GM18868 (cell line): ENCODE measurements around the gene HMG20A.
A peak's percentile ranks its signal among the peaks of the same experiment; 100 is the strongest.

Experiments used
- ATAC-seq: cut with Tn5 transposase; IDR thresholded peaks from one replicate; pipeline ENCODE4 v1.9.1; 2021; ENCODE audit warnings: mild to moderate bottlenecking, moderate library complexity; ENCODE audit not compliant: unreplicated experiment

HMG20A gene

DNA sequence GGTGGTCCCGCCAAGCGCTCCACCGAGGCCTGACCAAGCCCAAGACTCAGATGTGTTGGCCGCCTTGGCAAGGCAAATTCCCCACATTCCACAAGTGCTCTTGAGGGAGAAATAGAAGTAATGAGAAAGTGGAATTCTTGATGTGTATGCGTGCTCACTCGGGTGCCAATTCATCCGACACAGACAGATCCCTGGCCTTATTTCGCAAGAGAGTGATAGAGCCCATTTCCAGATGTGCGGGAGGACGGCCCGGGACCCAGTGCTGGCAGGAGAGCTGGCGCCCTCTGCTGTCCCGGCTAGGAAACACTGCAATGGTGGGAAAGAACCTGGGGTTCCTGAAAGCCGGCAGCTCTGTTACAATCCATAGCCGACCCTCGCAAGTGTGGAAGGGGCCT lies 76.0 kb downstream of the HMG20A start:
- peak; percentile 58 for ATAC-seq

- no peak for ATAC-seq
These were observed 76.5 kb downstream of the HMG20A start for GRCh38 chr15:77497110-77497737.

DNA sequence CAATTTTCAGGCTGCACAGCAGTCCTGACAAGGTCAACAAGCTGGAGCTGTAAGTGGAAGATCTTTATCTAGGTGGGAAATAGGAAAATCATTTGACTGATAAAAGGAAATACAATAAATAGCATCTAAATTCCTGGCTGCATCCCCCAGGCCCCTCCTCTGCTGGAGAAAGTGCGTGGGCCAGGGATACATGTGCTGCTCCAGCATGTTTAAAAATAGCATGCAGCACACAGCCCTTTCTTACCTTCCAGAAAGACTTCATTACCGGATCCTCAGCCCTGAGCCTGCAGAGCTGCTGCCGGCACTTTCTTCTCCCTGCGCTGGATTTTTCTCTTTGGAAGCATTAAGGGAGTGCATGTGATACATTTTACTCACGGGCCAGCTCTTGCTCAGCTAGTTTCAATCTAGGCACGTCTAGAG lies 77.3 kb downstream of the HMG20A start:
- ATAC-seq = no peak

DNA sequence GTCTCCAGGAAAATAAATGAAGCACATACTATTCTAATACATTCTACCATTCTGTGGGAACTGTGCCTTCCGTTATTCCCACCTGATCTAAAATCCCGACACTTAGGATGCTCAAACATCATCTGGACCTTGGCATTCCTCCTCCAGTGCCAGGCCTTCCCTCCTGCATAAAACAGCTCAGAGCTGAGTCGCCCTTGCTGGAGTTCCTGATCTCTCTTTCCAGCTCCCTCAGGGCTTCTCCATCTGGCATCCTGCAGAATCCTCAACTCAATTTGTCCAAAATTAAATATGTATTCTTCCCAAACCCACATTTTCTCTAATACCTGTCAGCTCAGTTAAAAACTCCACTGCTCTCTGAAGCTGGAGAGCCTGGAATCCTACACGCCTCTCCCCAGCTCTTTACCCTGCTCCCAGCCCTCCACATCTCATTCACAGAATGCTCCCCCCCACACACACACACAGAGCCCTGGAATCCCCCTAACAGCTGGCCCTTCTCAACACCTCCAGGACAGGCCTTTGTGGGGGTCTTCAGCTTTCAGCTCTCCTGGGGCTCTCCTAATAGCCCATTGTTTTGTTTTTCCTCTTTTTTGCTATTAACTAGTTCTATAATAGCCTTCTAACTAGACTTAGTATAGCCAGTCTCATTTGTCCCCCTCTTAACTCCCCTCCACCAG lies 78.5 kb downstream of the HMG20A start:
- ATAC-seq = no peak

- ATAC-seq = no peak
These were observed 80.3 kb downstream of the HMG20A start for GRCh38 chr15:77500989-77501388.

- ATAC-seq = no peak
These were observed 81.8 kb downstream of the HMG20A start for GRCh38 chr15:77502379-77503095.

GRCh38 chr15:77503240-77503639 lies 82.6 kb downstream of the HMG20A start:
- ATAC-seq = no peak

DNA sequence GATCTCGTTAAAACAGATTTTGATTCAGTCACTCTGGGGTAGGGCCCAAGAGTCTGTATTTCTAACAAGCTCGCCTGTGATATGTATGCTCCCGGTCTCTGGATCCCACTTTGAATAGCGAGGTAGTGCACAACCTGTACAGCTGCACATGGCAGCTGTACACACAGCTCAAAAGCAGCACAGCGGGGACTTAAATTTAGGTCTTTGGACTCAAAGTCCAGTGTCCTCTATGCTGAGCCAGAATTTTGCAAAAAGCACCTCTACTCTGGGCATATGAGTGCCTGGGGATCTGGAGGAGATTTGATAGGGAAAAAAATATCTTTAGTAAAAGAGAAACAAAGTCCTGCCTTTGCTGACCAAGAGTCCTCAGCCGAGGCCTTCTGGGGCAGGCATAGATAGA lies 83.1 kb downstream of the HMG20A start:
- no peak for ATAC-seq

DNA sequence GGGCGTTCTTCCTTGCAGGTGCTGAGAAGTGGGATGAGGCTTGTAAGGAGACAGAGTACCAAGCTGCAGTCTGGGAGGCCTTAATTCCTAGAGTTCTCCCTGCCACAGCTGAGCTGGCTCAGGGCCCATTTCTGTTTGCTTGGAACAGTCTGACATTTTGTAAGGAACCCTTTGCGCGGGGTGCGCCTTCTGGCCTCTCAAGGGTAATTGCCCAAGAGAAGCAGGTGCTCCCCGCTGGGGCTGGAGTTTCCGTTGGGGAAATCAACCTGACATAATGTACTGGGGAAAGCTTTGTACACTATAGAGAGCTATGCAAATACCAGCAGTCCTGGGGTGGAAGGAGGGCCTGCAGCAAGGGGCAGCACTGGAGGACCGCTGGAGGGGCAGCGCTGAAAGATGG lies 83.6 kb downstream of the HMG20A start:
- ATAC-seq = no peak

DNA sequence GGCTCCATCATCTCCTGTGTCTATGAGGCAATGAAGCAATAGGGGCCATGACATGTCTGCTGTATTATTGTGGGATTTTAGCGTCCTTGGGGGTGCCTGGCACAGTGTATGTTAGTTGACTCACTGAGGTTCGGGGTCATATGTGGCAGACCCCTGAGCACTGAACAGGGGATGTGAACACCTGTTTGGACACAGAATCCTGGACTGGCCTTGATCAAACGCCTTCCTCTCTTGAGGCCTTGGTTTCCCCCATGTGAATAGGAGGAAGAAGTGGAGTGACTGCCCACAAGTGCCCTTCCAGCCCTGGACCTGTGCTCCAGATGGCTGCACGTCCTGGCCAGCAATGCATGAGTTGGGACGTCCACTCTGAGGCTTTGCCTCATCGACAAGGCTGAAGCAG lies 84.2 kb downstream of the HMG20A start:
- no peak for ATAC-seq

- no peak for ATAC-seq
These were observed 84.9 kb downstream of the HMG20A start for GRCh38 chr15:77505556-77505955.

DNA sequence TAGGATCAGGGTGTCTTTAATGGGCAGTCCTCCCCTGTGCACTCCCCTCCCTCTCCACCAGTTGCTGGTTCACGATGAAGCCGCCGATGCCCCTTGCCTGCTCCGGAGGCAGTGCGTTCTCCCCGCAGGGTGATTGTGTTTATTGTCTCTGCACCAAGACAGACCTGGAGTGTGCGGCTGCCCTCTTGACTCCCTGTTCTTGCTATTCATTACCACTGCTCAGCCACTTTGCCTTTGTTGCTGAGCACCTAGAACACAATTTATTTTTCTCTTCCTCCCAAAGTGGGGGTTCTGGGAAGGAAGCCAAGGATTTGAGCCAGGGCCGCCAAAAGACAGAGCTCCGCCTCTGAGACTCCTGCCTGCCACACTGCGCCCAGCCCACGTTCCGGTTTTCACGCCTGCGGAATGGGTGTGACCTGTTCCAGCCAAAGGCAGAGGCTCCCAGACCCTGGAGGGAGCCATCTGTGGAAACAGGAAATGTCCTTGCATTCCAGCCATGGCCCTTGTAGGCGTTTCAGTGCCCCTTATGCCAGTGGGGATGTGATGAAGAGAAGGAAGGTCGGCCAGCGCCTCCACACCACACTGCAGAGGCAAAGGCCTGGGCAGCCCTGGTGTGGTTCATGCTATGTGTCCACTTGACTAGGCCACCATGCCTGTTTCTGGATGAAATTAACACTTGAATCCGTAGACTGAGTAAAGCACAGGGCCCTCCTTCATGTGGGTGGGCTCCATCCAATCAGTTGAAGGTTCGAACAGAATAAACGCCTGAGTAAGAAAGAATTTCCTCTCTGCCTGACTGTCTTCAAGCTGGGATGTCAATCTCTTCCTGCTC lies 85.8 kb downstream of the HMG20A start:
- ATAC-seq = no peak

- ATAC-seq = no peak
These were observed 86.6 kb downstream of the HMG20A start for GRCh38 chr15:77507143-77507897.

DNA sequence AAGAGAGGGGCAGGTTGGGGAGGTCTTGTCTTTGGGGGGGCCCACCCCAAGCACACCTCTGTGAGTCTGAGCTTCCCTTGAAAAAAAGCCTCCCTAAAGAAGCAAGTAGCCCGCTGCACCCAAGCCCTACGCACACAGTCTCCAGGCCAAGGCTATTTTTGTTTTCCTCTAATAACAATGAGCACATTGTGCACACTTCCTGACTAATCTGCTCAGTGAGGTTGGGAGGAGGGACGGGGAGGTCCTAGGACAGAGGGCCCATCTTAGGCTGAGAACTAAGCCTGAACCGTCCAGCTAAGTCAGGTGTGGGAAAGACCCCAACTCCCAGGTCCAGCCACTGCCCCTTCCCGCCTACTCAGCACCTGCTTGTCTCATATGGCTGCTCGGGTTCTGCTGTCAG lies 87.2 kb downstream of the HMG20A start:
- no peak for ATAC-seq

GRCh38 chr15:77508541-77509243 lies 88.0 kb downstream of the HMG20A start:
- no peak for ATAC-seq

- ATAC-seq = no peak
These were observed 89.7 kb downstream of the HMG20A start for GRCh38 chr15:77510066-77511057.

DNA sequence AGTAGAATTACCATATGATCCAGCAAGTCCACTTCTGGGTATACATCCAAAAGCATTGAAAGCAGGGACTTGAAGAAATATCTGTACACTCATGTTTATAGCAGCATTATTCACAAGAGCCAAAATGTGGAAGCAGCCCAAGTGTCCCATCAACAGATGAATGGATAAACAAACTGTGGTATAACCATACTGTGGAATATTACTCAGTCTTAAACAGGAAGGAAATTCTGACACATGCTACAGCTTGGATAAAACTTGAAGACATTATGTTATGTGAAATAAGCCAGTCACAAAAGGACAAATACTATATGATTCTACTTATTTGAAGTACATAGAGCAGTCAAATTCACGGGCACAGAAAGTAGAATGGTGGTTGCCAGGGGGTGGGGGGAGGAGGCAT lies 91.2 kb downstream of the HMG20A start:
- no peak for ATAC-seq

DNA sequence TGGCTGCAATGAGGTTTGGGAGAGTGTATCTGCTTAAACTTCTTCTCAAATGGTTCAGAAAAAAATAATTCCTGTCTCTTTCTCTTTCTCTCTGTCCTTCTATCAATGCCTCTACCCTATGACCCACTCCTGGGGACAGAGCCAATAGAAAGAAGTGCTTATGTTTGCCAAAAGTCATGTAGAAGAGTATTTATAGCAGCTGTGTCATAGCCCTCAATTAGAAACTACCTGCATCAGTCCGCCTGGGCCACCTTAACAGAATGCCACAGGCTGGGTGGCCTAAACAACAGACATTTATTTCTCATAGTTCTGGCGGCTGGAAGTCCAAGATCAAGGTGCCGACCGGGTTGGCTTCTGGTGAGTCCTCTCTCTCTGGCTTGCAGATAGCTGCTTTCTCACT lies 92.5 kb downstream of the HMG20A start:
- ATAC-seq = no peak
